Mucosa of rectum (tissue), 2 donors: ENCODE data around the gene SREK1IP1.

Source experiments
- H3K27ac ChIP-seq, 2 donors: one replicate each; pipeline ENCODE4 v1.7.0; 2013; ENCODE audit warnings: inconsistent platforms in 2 of 2, low read depth in 2 of 2, low read length in 2 of 2
- H3K27me3 ChIP-seq, 2 donors: one replicate each; pipeline ENCODE4 v1.7.0; 2013; ENCODE audit warnings: low read length in 2 of 2; ENCODE audit not compliant: control insufficient read depth in 2 of 2, insufficient read depth in 2 of 2
- H3K36me3 ChIP-seq, 2 donors: one replicate each; pipeline ENCODE4 v1.7.0; 2013; ENCODE audit warnings: low read length in 2 of 2; ENCODE audit not compliant: control insufficient read depth in 2 of 2, insufficient read depth in 2 of 2
- H3K4me1 ChIP-seq, 2 donors: one replicate each; pipeline ENCODE4 v1.7.0; 2013; ENCODE audit warnings: low read length in 2 of 2, mild to moderate bottlenecking in 1 of 2; ENCODE audit not compliant: control insufficient read depth in 2 of 2, insufficient read depth in 2 of 2
- H3K4me3 ChIP-seq, 2 donors: one replicate each; pipeline ENCODE4 v1.7.0; 2013; ENCODE audit warnings: low read length in 2 of 2
- H3K9ac ChIP-seq, 2 donors: one replicate each; pipeline ENCODE4 v1.7.0; 2013; ENCODE audit warnings: low read length in 2 of 2, low read depth in 1 of 2, mild to moderate bottlenecking in 1 of 2
- H3K9me3 ChIP-seq, 2 donors: one replicate each; pipeline ENCODE4 v1.7.0; 2013; ENCODE audit warnings: low read length in 2 of 2; ENCODE audit not compliant: control insufficient read depth in 2 of 2
- donor health status: healthy.
- donor health status: Normal muscosa, but diverticular disease.

SREK1IP1 gene

DNA sequence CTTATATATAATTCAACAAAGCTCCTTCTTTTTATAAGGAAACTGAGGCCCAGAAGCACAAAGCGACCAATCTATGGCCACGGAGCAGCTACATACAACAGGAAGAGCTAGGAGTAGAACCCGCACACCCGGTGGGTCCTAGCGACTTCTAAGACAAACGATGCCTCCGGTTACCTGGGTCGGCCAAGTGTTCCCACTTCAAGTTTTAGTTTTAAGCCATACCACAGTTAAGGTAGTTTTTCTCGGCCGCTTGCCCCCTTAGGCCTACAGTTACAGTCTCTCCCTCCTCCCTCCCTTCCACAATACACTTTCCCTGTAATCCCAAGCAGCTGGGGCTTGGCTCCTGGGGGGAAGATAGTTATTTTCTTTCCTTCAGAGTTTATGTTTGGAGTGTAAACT, 533 bp downstream of the SREK1IP1 start:
- Histone ChIP-seq H3K4me1 (peaks cover 13 to 25% of the 10 kb centered on the region in 2 donors), H3K4me3 (peak overlapping the region; percentile 88 to 97), H3K27me3 (no peaks in the 10 kb centered on the region), H3K27ac (peak overlapping the region; percentile 83 to 87), H3K9ac (peak overlapping the region; percentile 92 to 94), H3K36me3 (peaks cover 0 to 4% of the 10 kb centered on the region in 2 donors), H3K9me3 (no peaks in the 10 kb centered on the region)

DNA sequence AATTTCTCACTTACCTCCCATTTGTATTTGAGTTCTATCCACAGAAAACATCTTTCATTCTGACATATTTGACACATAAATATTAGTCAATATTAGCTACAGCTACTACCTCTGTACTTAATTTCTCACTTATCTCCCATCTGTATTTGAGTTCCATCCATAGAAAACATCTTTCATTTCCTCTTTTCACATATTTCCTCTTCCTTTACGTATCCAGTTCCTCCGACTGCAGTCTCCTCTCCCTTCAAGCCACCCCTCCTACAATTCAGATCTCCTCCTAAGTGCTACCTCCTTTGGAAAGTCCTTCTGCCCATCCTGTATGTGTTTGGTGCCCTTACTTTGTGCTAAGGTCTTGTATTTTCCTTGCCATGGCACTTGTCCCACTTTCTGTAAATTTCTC, 1.6 kb downstream of the SREK1IP1 start:
- Histone ChIP-seq H3K4me3 (peak overlapping the region; percentile 88 to 97), H3K9me3 (no peaks in the 10 kb centered on the region), H3K4me1 (peaks cover 13 to 25% of the 10 kb centered on the region in 2 donors)

DNA sequence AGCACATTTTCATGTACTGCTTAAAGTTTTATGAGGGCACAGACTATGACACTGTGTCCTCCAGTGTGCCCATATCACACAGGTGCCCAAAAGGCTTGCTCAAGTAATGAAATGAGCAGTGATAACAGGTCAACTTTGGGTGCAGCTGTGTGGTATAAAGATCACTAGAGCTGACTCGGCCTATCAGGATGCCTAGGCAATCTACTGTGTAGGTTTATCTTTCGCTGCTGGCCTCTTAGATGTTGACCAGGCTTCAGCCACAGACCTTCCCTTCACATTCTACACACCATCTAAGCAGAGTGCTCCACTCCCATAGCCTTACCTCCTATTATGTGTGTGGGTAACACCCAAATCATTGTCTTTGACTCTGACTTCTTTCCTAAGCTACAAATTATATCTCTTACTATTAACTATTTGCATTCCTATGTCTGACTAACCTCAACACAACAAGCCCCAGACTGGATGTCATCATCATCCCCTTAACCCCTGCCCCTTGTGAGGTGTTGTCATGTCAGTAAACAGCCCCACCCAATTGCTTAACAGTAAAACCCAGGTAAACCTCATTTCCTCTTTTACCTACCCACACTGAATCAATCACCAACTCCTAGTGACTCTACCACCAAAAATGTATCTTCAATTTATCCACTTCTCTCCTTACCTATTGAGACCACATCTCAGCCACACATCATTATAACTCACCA, 2.5 kb downstream of the SREK1IP1 start:
- Histone ChIP-seq H3K4me3 (no peak overlapping the region), H3K9ac (no peak overlapping the region), H3K4me1 (peaks cover 13 to 25% of the 10 kb centered on the region in 2 donors), H3K36me3 (peaks cover 0 to 4% of the 10 kb centered on the region in 2 donors), H3K27me3 (no peaks in the 10 kb centered on the region), H3K9me3 (no peaks in the 10 kb centered on the region), H3K27ac (no peak overlapping the region)

More for the DNA sequence above, 1.6 kb downstream of the SREK1IP1 start:
- Histone ChIP-seq H3K36me3 (peaks cover 0 to 4% of the 10 kb centered on the region in 2 donors), H3K27me3 (no peaks in the 10 kb centered on the region), H3K27ac (no peak overlapping the region), H3K9ac (peak overlapping the region in 1 of 2 donors; percentile 16)

DNA sequence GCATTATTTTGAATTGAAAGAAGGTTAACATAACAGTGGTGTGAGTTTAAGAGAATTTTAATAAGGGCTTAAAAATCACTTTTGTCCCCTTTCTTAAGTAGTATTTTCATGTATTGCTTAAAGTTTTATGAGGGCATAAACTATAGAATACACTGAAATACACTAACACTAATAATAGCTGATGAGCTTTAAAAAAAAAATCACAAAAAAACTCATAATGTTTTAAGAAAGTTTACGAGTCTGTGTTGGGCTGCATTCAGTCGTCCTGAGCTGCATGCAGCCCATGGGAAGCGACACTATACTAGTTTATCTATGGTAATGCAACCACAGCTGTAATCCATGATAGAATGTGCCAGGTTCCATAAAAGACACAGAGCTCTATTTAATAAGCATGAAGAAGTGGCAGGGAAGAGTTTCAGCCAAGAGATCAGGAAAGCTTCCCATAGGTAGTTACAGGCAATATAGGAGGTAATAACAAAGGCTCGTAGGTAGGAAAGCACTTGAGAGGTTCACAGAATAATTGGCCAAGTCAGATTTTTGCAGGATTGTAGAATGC, 4.5 kb downstream of the SREK1IP1 start:
- Histone ChIP-seq H3K27ac (no peak overlapping the region), H3K9me3 (no peaks in the 10 kb centered on the region), H3K4me1 (peaks cover 5 to 19% of the 10 kb centered on the region in 2 donors), H3K36me3 (peaks cover 0 to 6% of the 10 kb centered on the region in 2 donors), H3K4me3 (no peak overlapping the region), H3K9ac (no peak overlapping the region), H3K27me3 (no peaks in the 10 kb centered on the region)

DNA sequence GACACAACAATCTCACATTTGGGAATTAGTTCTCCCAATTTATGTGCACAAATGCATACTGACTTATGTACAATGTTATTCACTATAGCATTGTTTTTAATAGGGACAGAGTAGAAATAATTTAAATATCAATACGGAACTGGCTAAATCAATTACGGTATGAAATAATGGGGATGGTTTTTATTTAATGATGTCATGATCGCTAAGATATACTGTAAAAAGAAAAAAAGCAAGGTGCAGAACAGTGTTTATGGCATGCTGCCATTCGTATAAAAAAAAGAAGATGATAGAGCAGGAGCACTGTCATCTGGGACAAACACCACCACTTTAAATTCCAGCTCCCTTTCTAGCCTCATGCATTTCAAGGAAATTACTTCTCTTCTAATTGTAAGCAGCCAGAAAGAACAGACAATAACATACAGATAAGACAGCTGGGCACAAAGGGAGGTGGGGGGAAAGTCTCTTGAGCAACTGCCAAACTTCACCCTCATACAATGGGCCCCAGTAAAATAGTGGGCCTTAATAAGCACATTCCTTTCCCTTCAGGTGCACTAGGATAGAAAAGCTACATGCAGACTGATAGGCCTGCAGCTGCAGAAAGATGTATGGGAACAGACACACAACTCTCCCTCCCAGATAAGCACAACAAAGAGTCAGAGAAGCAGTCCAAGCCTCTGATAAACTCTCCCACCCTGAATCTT, 8.4 kb downstream of the SREK1IP1 start:
- Histone ChIP-seq H3K9ac (no peak overlapping the region), H3K9me3 (no peaks in the 10 kb centered on the region), H3K27me3 (no peaks in the 10 kb centered on the region), H3K27ac (no peak overlapping the region), H3K4me3 (no peak overlapping the region), H3K36me3 (peaks cover 0 to 8% of the 10 kb centered on the region in 2 donors), H3K4me1 (no peaks in the 10 kb centered on the region)

DNA sequence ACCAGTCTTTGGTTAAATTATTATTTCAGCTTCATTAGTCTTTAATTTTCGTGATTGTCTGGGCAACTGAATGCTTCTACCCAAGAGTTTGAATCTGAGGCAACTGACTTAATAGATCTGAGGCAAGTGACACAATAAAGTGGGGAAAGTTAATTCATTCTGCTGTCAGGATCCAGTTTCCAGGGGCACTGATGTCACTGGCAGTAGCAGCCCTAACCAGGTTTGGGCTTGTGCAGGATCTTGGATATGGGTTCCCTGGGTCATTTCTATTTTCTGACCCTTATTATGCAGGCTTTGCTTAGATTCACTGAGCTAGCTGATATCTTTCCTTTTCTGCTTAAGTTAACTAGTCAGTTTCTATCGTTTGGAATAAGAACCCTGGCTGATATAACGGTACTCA, 9.6 kb downstream of the SREK1IP1 start:
- no peaks in the 10 kb centered on the region for H3K27me3 ChIP-seq
- no peak overlapping the region for H3K9ac ChIP-seq
- no peak overlapping the region for H3K4me3 ChIP-seq
- no peaks in the 10 kb centered on the region for H3K4me1 ChIP-seq
- H3K36me3 ChIP-seq = peaks cover 0 to 14% of the 10 kb centered on the region in 2 donors
- no peak overlapping the region for H3K27ac ChIP-seq
- no peaks in the 10 kb centered on the region for H3K9me3 ChIP-seq

DNA sequence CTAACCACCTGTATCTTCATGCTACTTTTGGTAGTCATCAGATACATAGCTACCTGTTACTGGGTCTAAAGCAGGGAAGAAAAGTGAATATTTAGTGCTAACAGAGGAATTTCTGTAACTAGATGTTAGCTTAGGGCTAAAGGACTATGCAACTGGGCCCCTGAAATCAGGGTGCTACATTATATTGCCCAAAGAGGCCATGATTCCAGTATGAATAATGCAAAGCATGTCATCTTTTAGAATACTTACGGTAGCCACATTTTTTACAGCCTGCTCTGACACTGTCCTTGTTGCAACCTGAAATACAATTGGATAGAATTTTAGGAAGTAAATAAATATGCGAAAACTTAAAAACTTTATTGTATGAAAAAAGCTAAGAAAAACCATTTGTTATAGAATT, 14.4 kb downstream of the SREK1IP1 start:
- Histone ChIP-seq H3K9me3 (no peaks in the 10 kb centered on the region), H3K27me3 (no peaks in the 10 kb centered on the region), H3K9ac (no peak overlapping the region)

DNA sequence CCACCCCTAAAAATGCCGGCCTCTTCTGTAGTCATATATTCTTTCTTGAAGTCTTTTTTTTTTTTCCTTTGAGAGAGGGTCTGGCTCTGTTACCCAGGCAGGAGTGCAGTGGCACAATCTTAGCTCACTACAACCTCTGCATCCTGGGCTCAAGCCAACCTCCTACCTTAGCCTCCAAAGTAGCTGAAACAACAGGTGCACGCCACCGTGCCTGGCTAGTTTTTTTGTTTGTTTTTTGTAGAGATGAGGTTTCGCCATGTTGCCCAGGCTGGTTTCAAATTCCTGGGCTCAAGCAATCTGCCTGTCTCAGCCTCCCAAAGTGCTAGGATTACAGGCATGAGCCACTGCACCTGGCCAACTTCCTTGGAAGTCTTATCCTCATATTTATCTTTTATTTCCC, 19.1 kb downstream of the SREK1IP1 start:
- H3K27ac ChIP-seq = no peak overlapping the region
- no peaks in the 10 kb centered on the region for H3K4me1 ChIP-seq
- H3K27me3 ChIP-seq = no peaks in the 10 kb centered on the region
- no peaks in the 10 kb centered on the region for H3K9me3 ChIP-seq
- peaks cover 0 to 5% of the 10 kb centered on the region in 2 donors for H3K36me3 ChIP-seq
- H3K9ac ChIP-seq = no peak overlapping the region
- no peak overlapping the region for H3K4me3 ChIP-seq

More for the DNA sequence above, 14.4 kb downstream of the SREK1IP1 start:
- H3K27ac ChIP-seq = no peak overlapping the region
- no peaks in the 10 kb centered on the region for H3K4me1 ChIP-seq
- H3K36me3 ChIP-seq = peaks cover 0 to 9% of the 10 kb centered on the region in 2 donors
- H3K4me3 ChIP-seq = no peak overlapping the region

DNA sequence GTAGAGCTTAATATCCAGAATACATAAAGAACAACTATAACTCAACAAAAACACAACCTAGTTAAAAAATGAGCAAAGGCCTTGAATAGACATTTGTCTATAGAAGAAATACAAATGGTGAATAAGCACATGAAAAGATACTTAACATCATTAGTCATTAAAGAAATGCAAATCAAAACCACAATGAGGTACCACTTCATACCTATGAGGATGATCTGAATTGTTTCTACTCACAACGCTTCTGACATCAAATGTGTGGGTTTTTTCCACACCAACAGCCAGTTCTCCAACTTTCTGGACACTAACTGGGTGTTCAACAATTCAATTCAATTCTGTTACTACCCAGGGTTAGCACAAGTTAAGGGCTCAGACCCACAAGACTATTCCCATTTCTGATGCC, 22.0 kb downstream of the SREK1IP1 start:
- Histone ChIP-seq H3K36me3 (no peaks in the 10 kb centered on the region), H3K27me3 (no peaks in the 10 kb centered on the region), H3K9me3 (no peaks in the 10 kb centered on the region), H3K4me3 (no peak overlapping the region), H3K9ac (no peak overlapping the region), H3K4me1 (no peaks in the 10 kb centered on the region), H3K27ac (no peak overlapping the region)

DNA sequence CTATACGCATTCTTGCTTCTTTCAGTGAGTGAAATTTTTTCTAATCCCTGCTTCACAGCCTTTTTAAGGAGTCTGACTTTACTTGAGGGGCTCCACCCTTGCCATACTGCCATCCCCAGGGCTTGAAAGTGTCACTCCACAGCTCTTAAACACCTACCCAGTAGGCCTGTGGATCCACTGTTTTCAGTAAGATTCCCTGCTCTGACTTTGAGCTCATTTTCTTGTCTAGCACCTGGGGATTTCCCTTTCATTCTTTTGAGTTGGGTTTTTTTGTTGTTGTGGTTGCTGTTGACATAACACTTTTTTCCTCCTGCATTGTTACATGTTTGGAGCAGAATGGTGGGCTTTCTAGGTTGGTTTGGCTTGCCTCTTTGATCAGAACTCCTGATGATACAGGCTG, 23.6 kb downstream of the SREK1IP1 start:
- Histone ChIP-seq H3K36me3 (peaks cover 7 to 9% of the 10 kb centered on the region in 2 donors), H3K9me3 (no peaks in the 10 kb centered on the region), H3K4me1 (no peaks in the 10 kb centered on the region), H3K27me3 (no peaks in the 10 kb centered on the region), H3K4me3 (no peak overlapping the region), H3K9ac (no peak overlapping the region), H3K27ac (no peak overlapping the region)
